IMR-90 (cell line): ENCODE data around the gene STK25.

Experiments
- CEBPB ChIP-seq: IDR thresholded peaks from 2 replicates; pipeline ENCODE4 v1.6.1; 2012; ENCODE audit warnings: low read depth, low read length, improper control_type of control experiment
- CTCF ChIP-seq: conservative IDR thresholded peaks from 2 replicates; pipeline ENCODE4 v1.5.1; 2012; ENCODE audit warnings: mild to moderate bottlenecking, low read depth, low read length, improper control_type of control experiment
- MAFK ChIP-seq: IDR thresholded peaks from 2 replicates; pipeline ENCODE4 v1.6.1; 2012; ENCODE audit warnings: low read depth, low read length, improper control_type of control experiment
- MXI1 ChIP-seq: IDR thresholded peaks from 2 replicates; pipeline ENCODE4 v1.6.1; 2012; ENCODE audit warnings: low read depth, mild to moderate bottlenecking, low read length, moderate library complexity, borderline replicate concordance
- POLR2A ChIP-seq: IDR thresholded peaks from 2 replicates; pipeline ENCODE4 v1.6.1; 2012; ENCODE audit warnings: mild to moderate bottlenecking, low read depth, low read length
- RAD21 ChIP-seq: IDR thresholded peaks from 2 replicates; pipeline ENCODE4 v1.6.1; 2012; ENCODE audit warnings: low read length, improper control_type of control experiment
- RCOR1 ChIP-seq: IDR thresholded peaks from 2 replicates; pipeline ENCODE4 v1.6.1; 2012; ENCODE audit warnings: mild to moderate bottlenecking, low read length, improper control_type of control experiment; ENCODE audit not compliant: insufficient replicate concordance
- SMC3 ChIP-seq: fragments of 150-350 bp; IDR thresholded peaks from 2 replicates; pipeline ENCODE4 v1.6.1; 2016; ENCODE audit warnings: low read depth, mild to moderate bottlenecking, antibody characterized with exemption, low read length, moderate library complexity

- TF ChIP-seq POLR2A (no peak), SMC3 (no peak), MAFK (no peak), MXI1 (no peak), CTCF (no peak), CEBPB (no peak), RCOR1 (no peak), RAD21 (no peak)
Measured at GRCh38 chr2:241482126-241482955, 26.0 kb downstream of the STK25 start.
